ENCODE measurements around the gene PPM1J. TPM values are rescaled to one million over a fixed set of nuclear protein-coding genes. Genes with fewer than 3 reads are reported as not detected.

Gene PPM1J
- total and polyA plus RNA-seq, 2 of the 13 experiments (the other 11 are each of a cell fraction or from before 2014, with no cell fraction given), result 0.07 to 0.22 TPM

GRCh38 chr1:112700290-112701226, 14.6 kb downstream of the PPM1J start (continued):
- TF ChIP-seq ZNF180 (CRISPR knock-in tag; IDR thresholded peaks at IDR 0.05; ENCODE audit: borderline replicate concordance, low read depth) (no peak), SNRNP70 (IDR thresholded peaks at IDR 0.05; ENCODE audit: low read depth, low read length) (no peak), ZNF484 (CRISPR knock-in tag; IDR thresholded peaks at IDR 0.05; ENCODE audit: borderline replicate concordance, low read depth) (no peak), ZNF280B (CRISPR knock-in tag; IDR thresholded peaks at IDR 0.05; ENCODE audit: borderline replicate concordance) (no peak; the same call in 1 of the 2 replicates), ZBTB42 (CRISPR knock-in tag; IDR thresholded peaks at IDR 0.05) (no peak), ZNF563 (CRISPR knock-in tag; IDR thresholded peaks at IDR 0.05) (no peak), ZFAT (CRISPR knock-in tag; conservative IDR thresholded peaks at IDR 0.05) (no peak), TEAD3 (CRISPR knock-in tag; optimal IDR thresholded peaks at IDR 0.05; ENCODE audit: borderline replicate concordance) (peak; percentile 31), CTCF (CRISPR knock-in tag; IDR thresholded peaks at IDR 0.05) (peak; percentile 38), ZNF143 (CRISPR knock-in tag; IDR thresholded peaks at IDR 0.05) (no peak), MYC (CRISPR knock-in tag; IDR thresholded peaks at IDR 0.05; ENCODE audit: borderline replicate concordance) (peak; percentile 25; the same call in 1 of the 2 replicates), ZNF770 (CRISPR knock-in tag; IDR thresholded peaks at IDR 0.05) (no peak), SOX5 (CRISPR knock-in tag; IDR thresholded peaks at IDR 0.05; ENCODE audit: borderline replicate concordance) (no peak), ZBTB43 (CRISPR knock-in tag; conservative IDR thresholded peaks at IDR 0.05) (no peak), ZNF713 (CRISPR knock-in tag; IDR thresholded peaks at IDR 0.05) (no peak), GATAD2A (CRISPR knock-in tag; IDR thresholded peaks at IDR 0.05) (peak; percentile 69), ZXDC (CRISPR knock-in tag; IDR thresholded peaks at IDR 0.05) (no peak), ZKSCAN1 (IDR thresholded peaks at IDR 0.05; ENCODE audit: low read length) (no peak)

Measured in HepG2 (cell line).